Ishikawa (cell line): Measurements from ENCODE around the gene CHIA.

Experiments used
- CREB1 ChIP-seq: IDR thresholded peaks from 2 replicates; pipeline ENCODE4 v1.6.1; 2012; ENCODE audit warnings: low read depth
- EP300 ChIP-seq: IDR thresholded peaks from 2 replicates; pipeline ENCODE4 v1.6.1; 2012; ENCODE audit warnings: borderline replicate concordance
- RAD21 ChIP-seq: IDR thresholded peaks from 2 replicates; pipeline ENCODE4 v1.6.1; 2012; ENCODE audit warnings: low read depth
- REST ChIP-seq: IDR thresholded peaks from 2 replicates; pipeline ENCODE4 v1.6.1; 2012; ENCODE audit warnings: low read depth, mild to moderate bottlenecking
- TAF1 ChIP-seq: IDR thresholded peaks from 2 replicates; pipeline ENCODE4 v1.6.1; 2012; ENCODE audit warnings: low read depth, mild to moderate bottlenecking
- YY1 ChIP-seq: IDR thresholded peaks from 2 replicates; pipeline ENCODE4 v1.6.1; 2012; ENCODE audit warnings: low read depth

- TF ChIP-seq EP300 (no peak), YY1 (no peak), REST (no peak), TAF1 (no peak), CREB1 (no peak), RAD21 (no peak)
These were observed 33.5 kb upstream of the CHIA start for GRCh38 chr1:111256988-111257658.
